ENCODE results near the gene COG8.
"Not testable (repeated sequence)": the region's sequence is repeated elsewhere in the genome, so short reads cannot be mapped to it uniquely, and the experiment has no call there.

The COG8 gene

DNA sequence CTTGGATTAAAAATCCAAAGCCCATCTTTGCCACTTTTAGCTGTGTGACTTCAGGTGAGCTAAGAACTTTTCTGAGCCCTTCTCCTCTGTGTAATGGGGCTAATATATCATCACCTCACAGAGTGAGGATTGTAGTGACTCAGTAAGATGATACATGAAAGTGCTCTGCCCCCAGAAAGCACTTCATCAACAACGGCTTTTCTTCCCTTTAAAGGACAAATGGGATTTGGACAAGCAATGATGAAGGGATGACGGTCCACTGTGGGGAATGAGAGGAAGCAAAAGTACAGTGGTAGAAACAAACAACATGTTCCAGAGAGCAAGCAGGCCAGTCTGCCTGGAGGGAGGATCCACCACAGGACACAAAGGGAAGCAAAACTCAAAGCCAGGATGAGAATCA, 26.5 kb upstream of the COG8 start:
- Histone ChIP-seq H3K27ac (ENCODE audit: insufficient read depth in 1 of 2, low read depth in 1 of 2, low read length in 2 of 2, poor library complexity in 1 of 2, severe bottlenecking in 2 of 2) (no peak overlapping the region), H3K4me1 (ENCODE audit: control extremely low read depth in 1 of 4, control insufficient read depth in 4 of 4, insufficient read depth in 4 of 4, low read length in 3 of 4) (peaks cover 0 to 7% (median 4%) of the 10 kb centered on the region in 4 experiments), H3K27me3 (replicated peaks in 2 of 5; ENCODE audit: control insufficient read depth in 4 of 5, insufficient read depth in 5 of 5, low read length in 4 of 5) (no peaks in the 10 kb centered on the region), H3K4me3 (ENCODE audit: control insufficient read depth in 1 of 7, extremely low read depth in 1 of 7, insufficient read depth in 4 of 7, low read depth in 2 of 7, low read length in 6 of 7) (no peak overlapping the region), H3K36me3 (ENCODE audit: control insufficient read depth in 4 of 4, insufficient read depth in 4 of 4, low read length in 3 of 4) (peaks cover 38 to 83% (median 67%) of the 10 kb centered on the region in 4 experiments), H3K9me3 (ENCODE audit: control extremely low read depth in 1 of 5, control insufficient read depth in 4 of 5, insufficient read depth in 2 of 5, low read depth in 1 of 5, low read length in 4 of 5) (no peaks in the 10 kb centered on the region)
- WGBS (ENCODE audit: insufficient coverage): 94% methylated on average over 2 of the region's 2 CpGs
- CTCF ChIA-PET: no interaction called here
- POLR2A ChIA-PET: no interaction called here
- DNase-seq: no peak

DNA sequence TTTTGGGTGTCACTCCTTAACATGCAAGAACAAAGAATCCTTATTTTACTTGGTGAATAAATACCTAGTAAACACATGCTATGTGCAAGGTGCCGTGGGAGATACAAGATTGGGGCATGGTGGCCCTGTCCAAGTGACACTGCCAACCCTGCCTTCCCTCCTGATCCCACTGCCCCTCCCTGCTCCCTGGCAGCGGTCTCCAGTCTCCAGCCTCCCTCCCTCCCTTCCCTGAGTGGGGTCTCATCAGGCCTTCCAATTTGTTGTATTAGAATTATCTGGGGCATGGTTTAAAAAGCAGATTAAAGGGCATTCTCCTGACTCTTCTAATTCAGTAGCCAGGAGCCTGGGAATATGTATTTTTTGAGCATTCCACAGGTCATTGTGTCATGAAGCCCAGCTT, 24.7 kb upstream of the COG8 start:
- POLR2A ChIA-PET: no interaction called here
- peaks cover 33 to 74% (median 60%) of the 10 kb centered on the region in 4 experiments for H3K36me3 ChIP-seq (ENCODE audit: control insufficient read depth in 4 of 4, insufficient read depth in 4 of 4, low read length in 3 of 4)

DNA sequence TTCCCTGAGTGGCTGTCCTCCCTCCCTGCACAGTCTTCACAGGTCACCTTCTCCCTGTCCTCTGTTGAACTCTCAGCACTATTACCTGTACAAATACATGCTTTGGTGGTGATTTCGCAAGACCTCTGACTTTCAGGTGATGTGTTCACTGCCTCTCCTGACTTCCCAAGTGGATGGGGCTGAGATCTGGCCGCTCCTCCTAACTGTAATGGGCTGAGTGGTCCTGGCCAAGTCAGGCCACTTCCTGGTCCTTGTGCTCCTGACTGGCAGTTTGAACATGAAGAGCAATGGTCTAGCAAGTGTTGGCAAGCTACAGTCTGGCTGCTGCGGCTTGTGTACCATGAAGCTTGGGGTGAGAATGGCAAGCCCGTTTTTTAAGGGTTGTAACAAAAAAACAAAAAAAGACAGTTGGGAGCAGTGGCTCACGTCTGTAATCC, 23.9 kb upstream of the COG8 start:
- ChIA-PET CTCF (interaction anchor here (1.3 kb wide), 1 partner anchor 15 kb away, joined by 3 read pairs; no protein-coding TSS in a partner anchor), POLR2A (no interaction called here)
- Histone ChIP-seq H3K27me3 (replicated peaks in 2 of 5; ENCODE audit: control insufficient read depth in 4 of 5, insufficient read depth in 5 of 5, low read length in 4 of 5) (no peaks in the 10 kb centered on the region), H3K9me3 (ENCODE audit: control extremely low read depth in 1 of 5, control insufficient read depth in 4 of 5, insufficient read depth in 2 of 5, low read depth in 1 of 5, low read length in 4 of 5) (no peaks in the 10 kb centered on the region), H3K36me3 (ENCODE audit: control insufficient read depth in 4 of 4, insufficient read depth in 4 of 4, low read length in 3 of 4) (peaks cover 30 to 66% (median 57%) of the 10 kb centered on the region in 4 experiments), H3K4me1 (ENCODE audit: control extremely low read depth in 1 of 4, control insufficient read depth in 4 of 4, insufficient read depth in 4 of 4, low read length in 3 of 4) (peaks cover 0 to 7% (median 3%) of the 10 kb centered on the region in 4 experiments), H3K27ac (ENCODE audit: insufficient read depth in 1 of 2, low read depth in 1 of 2, low read length in 2 of 2, poor library complexity in 1 of 2, severe bottlenecking in 2 of 2) (no peak overlapping the region), H3K4me3 (ENCODE audit: control insufficient read depth in 1 of 7, extremely low read depth in 1 of 7, insufficient read depth in 4 of 7, low read depth in 2 of 7, low read length in 6 of 7) (no peak overlapping the region)
- WGBS (ENCODE audit: insufficient coverage): 100% methylated on average over 4 of the region's 5 CpGs
- no peak for DNase-seq

More for the DNA sequence above, 24.7 kb upstream of the COG8 start:
- DNase-seq: no peak
- no peaks in the 10 kb centered on the region for H3K27me3 ChIP-seq (replicated peaks in 2 of 5; ENCODE audit: control insufficient read depth in 4 of 5, insufficient read depth in 5 of 5, low read length in 4 of 5)
- CTCF ChIA-PET: interaction anchor here (0.9 to 1.3 kb wide), 2 partner anchors 15 to 16 kb away, joined by 3 read pairs; no protein-coding TSS in a partner anchor
- H3K9me3 ChIP-seq (ENCODE audit: control extremely low read depth in 1 of 5, control insufficient read depth in 4 of 5, insufficient read depth in 2 of 5, low read depth in 1 of 5, low read length in 4 of 5): no peaks in the 10 kb centered on the region
- no CpG with 5 or more reads among the region's 2 CpGs for WGBS (ENCODE audit: insufficient coverage)
- no peak overlapping the region for H3K4me3 ChIP-seq (ENCODE audit: control insufficient read depth in 1 of 7, extremely low read depth in 1 of 7, insufficient read depth in 4 of 7, low read depth in 2 of 7, low read length in 6 of 7)
- peaks cover 0 to 7% (median 4%) of the 10 kb centered on the region in 4 experiments for H3K4me1 ChIP-seq (ENCODE audit: control extremely low read depth in 1 of 4, control insufficient read depth in 4 of 4, insufficient read depth in 4 of 4, low read length in 3 of 4)
- no peak overlapping the region for H3K27ac ChIP-seq (ENCODE audit: insufficient read depth in 1 of 2, low read depth in 1 of 2, low read length in 2 of 2, poor library complexity in 1 of 2, severe bottlenecking in 2 of 2)

GRCh38 chr16:69360070-69360469, 20.7 kb upstream of the COG8 start:
- DNase-seq; H3K27ac ChIP-seq (ENCODE audit: insufficient read depth in 1 of 2, low read depth in 1 of 2, low read length in 2 of 2, poor library complexity in 1 of 2, severe bottlenecking in 2 of 2); H3K9me3 ChIP-seq (ENCODE audit: control extremely low read depth in 1 of 5, control insufficient read depth in 4 of 5, insufficient read depth in 2 of 5, low read depth in 1 of 5, low read length in 4 of 5); POLR2A ChIA-PET; H3K27me3 ChIP-seq (replicated peaks in 2 of 5; ENCODE audit: control insufficient read depth in 4 of 5, insufficient read depth in 5 of 5, low read length in 4 of 5); CTCF ChIA-PET; H3K4me3 ChIP-seq (ENCODE audit: control insufficient read depth in 1 of 7, extremely low read depth in 1 of 7, insufficient read depth in 4 of 7, low read depth in 2 of 7, low read length in 6 of 7): not testable (repeated sequence)
- 100% methylated on average over 9 of the region's 9 CpGs for WGBS (ENCODE audit: insufficient coverage)
- H3K4me1 ChIP-seq (ENCODE audit: control extremely low read depth in 1 of 4, control insufficient read depth in 4 of 4, insufficient read depth in 4 of 4, low read length in 3 of 4): peaks cover 5 to 11% (median 10%) of the 10 kb centered on the region in 4 experiments
- H3K36me3 ChIP-seq (ENCODE audit: control insufficient read depth in 4 of 4, insufficient read depth in 4 of 4, low read length in 3 of 4): peaks cover 14 to 52% (median 44%) of the 10 kb centered on the region in 4 experiments

DNA sequence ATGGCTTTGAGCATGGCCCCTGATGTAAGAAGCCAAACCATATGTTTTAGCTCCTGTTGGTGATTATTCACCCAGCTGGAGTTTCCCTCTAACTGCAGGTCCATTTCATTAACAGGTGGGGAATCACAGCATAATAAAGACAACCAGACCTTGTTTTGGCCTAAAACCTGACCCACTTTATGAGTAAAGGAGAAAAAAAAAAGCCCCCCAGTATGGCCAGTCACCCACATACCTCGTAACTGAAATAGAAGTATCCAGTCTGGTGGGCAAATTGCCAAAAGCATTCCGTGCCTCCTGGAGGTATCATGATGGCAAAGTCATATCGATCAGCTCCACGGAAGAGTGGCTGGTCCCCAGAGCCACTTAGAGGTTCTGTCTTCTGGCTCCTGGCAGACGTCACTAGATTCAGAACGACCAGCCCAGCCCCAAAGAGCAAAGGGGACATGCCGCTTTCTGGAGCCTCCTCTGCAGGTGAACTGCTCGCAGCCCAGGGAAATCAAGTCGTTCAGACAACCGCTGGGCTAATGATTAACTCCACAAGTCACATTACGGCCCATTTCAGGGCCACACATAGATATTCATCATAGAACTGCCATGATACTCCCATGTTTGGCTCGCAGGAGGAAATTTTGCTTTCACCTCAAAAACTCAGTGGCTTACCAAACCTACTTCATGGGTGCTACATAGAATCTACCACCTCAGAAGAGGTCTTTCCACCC, 12.1 kb upstream of the COG8 start, which contains the start of gene TMED6:
TMED6 (minus strand) TSS at position 478 of the 719 bp plus-strand sequence; CDS start at position 445, 33 bp downstream.
- POLR2A ChIA-PET: interaction anchor here (0.6 kb wide), 2 partner anchors 30 to 52 kb away, joined by 4 read pairs; no protein-coding TSS in a partner anchor
- CTCF ChIA-PET: no interaction called here
- whole genome bisulfite sequencing (ENCODE audit: insufficient coverage): 94% methylated on average over 8 of the region's 12 CpGs

DNA sequence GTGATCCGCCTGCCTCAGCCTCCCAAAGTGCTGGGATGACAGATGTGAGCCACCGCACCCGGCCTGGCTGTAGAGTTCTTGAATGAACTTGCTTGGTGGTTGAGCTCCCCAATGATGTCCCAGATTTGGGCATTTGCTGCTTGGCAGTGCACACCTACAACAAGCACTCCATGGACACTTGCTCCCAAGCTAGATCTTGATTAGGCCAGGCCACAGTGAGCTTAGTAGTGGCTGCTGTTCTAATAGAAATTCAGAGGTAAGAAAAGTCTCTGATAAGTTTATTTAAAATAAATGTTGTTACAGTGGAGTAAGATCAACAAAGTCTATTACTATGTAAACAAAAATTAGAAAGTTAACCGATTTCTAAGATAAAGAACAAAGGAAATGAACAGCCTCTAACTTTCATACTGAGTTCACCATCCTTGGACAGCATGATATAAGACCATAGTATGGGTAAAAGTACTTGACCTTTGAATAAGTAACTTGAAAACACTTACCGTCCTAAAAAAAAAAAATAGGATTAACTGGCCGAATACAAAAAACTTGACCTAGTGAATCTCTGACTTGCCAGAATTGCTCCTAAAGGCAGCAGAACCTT, 11.3 kb upstream of the COG8 start:
- peaks cover 0 to 4% (median under 1%) of the 10 kb centered on the region in 4 experiments for H3K4me1 ChIP-seq (ENCODE audit: control extremely low read depth in 1 of 4, control insufficient read depth in 4 of 4, insufficient read depth in 4 of 4, low read length in 3 of 4)
- no peak for DNase-seq
- peaks cover 14 to 46% (median 24%) of the 10 kb centered on the region in 4 experiments for H3K36me3 ChIP-seq (ENCODE audit: control insufficient read depth in 4 of 4, insufficient read depth in 4 of 4, low read length in 3 of 4)
- H3K9me3 ChIP-seq (ENCODE audit: control extremely low read depth in 1 of 5, control insufficient read depth in 4 of 5, insufficient read depth in 2 of 5, low read depth in 1 of 5, low read length in 4 of 5): no peaks in the 10 kb centered on the region
- no peak overlapping the region for H3K27ac ChIP-seq (ENCODE audit: insufficient read depth in 1 of 2, low read depth in 1 of 2, low read length in 2 of 2, poor library complexity in 1 of 2, severe bottlenecking in 2 of 2)
- H3K4me3 ChIP-seq (ENCODE audit: control insufficient read depth in 1 of 7, extremely low read depth in 1 of 7, insufficient read depth in 4 of 7, low read depth in 2 of 7, low read length in 6 of 7): no peak overlapping the region
- 100% methylated on average over 3 of the region's 6 CpGs for WGBS (ENCODE audit: insufficient coverage)
- ChIA-PET POLR2A (interaction anchor here (0.6 kb wide), 1 partner anchor 53 kb away, joined by 4 read pairs; no protein-coding TSS in a partner anchor), CTCF (no interaction called here)
- H3K27me3 ChIP-seq (replicated peaks in 2 of 5; ENCODE audit: control insufficient read depth in 4 of 5, insufficient read depth in 5 of 5, low read length in 4 of 5): no peaks in the 10 kb centered on the region

More for the DNA sequence above, 12.1 kb upstream of the COG8 start, which contains the start of gene TMED6:
- DNase-seq: no peak
- Histone ChIP-seq H3K4me3 (ENCODE audit: control insufficient read depth in 1 of 7, extremely low read depth in 1 of 7, insufficient read depth in 4 of 7, low read depth in 2 of 7, low read length in 6 of 7) (no peak within 1 kb of the TSS), H3K9me3 (ENCODE audit: control extremely low read depth in 1 of 5, control insufficient read depth in 4 of 5, insufficient read depth in 2 of 5, low read depth in 1 of 5, low read length in 4 of 5) (no peaks in the 10 kb centered on the region), H3K36me3 (ENCODE audit: control insufficient read depth in 4 of 4, insufficient read depth in 4 of 4, low read length in 3 of 4) (peaks cover 11 to 53% (median 31%) of the 10 kb centered on the region in 4 experiments), H3K27ac (ENCODE audit: insufficient read depth in 1 of 2, low read depth in 1 of 2, low read length in 2 of 2, poor library complexity in 1 of 2, severe bottlenecking in 2 of 2) (peak within 1 kb of the TSS in 1 of 2 experiments; percentile 22), H3K4me1 (ENCODE audit: control extremely low read depth in 1 of 4, control insufficient read depth in 4 of 4, insufficient read depth in 4 of 4, low read length in 3 of 4) (peaks cover 0 to 4% (median 3%) of the 10 kb centered on the region in 4 experiments), H3K27me3 (replicated peaks in 2 of 5; ENCODE audit: control insufficient read depth in 4 of 5, insufficient read depth in 5 of 5, low read length in 4 of 5) (no peaks in the 10 kb centered on the region)

GRCh38 chr16:69349536-69349935, 10.2 kb upstream of the COG8 start:
- Histone ChIP-seq H3K9me3 (ENCODE audit: control extremely low read depth in 1 of 5, control insufficient read depth in 4 of 5, insufficient read depth in 2 of 5, low read depth in 1 of 5, low read length in 4 of 5) (no peaks in the 10 kb centered on the region), H3K27me3 (replicated peaks in 2 of 5; ENCODE audit: control insufficient read depth in 4 of 5, insufficient read depth in 5 of 5, low read length in 4 of 5) (no peaks in the 10 kb centered on the region), H3K36me3 (ENCODE audit: control insufficient read depth in 4 of 4, insufficient read depth in 4 of 4, low read length in 3 of 4) (peaks cover 14 to 35% (median 19%) of the 10 kb centered on the region in 4 experiments), H3K4me3 (ENCODE audit: control insufficient read depth in 1 of 7, extremely low read depth in 1 of 7, insufficient read depth in 4 of 7, low read depth in 2 of 7, low read length in 6 of 7) (no peak overlapping the region), H3K27ac (ENCODE audit: insufficient read depth in 1 of 2, low read depth in 1 of 2, low read length in 2 of 2, poor library complexity in 1 of 2, severe bottlenecking in 2 of 2) (no peak overlapping the region), H3K4me1 (ENCODE audit: control extremely low read depth in 1 of 4, control insufficient read depth in 4 of 4, insufficient read depth in 4 of 4, low read length in 3 of 4) (peaks cover 0 to 8% (median under 1%) of the 10 kb centered on the region in 4 experiments)
- DNase-seq: no peak
- ChIA-PET CTCF (interaction anchor here (0.7 kb wide), 1 partner anchor 163 kb away, joined by 3 read pairs; the partner anchor contains the start of gene SNTB2), POLR2A (no interaction called here)
- 94% methylated on average over 9 of the region's 10 CpGs for WGBS (ENCODE audit: insufficient coverage)

Measured in common myeloid progenitor, CD34-positive (primary cell).